HEK293 (cell line): ENCODE measurements around the gene FAM234B.

ENCODE experiments used
- CTCF ChIA-PET: fragments of 350-600 bp; formaldehyde crosslinking; extraction: SDS; loops from one replicate; lab custom pipeline; 2021; ENCODE audit warnings: antibody characterized with exemption; lab: Yijun Ruan, JAX
- POLR2A ChIA-PET: fragments of 300-600 bp; formaldehyde crosslinking; extraction: SDS; loops from one replicate; lab custom pipeline; 2020; ENCODE audit warnings: antibody characterized with exemption, inconsistent platforms; lab: Yijun Ruan, JAX
- H3K27ac ChIP-seq: fragments of 200-500 bp; sonication (Bioruptor generic); 2 replicates; pipeline ENCODE4 v1.5.1; 2014; ENCODE audit warnings: low read depth, low read length, control low read depth, inconsistent platforms; ENCODE audit errors: extremely low read depth
- H3K36me3 ChIP-seq, 2 experiments: fragments of 200-500 bp in 1 of 2; sonication (Bioruptor generic) in 1 of 2; 1 replicate in 1 of 2; 2 replicates in 1 of 2; pipeline ENCODE4 v1.5.1; 2014 to 2017; ENCODE audit warnings: inconsistent platforms in 2 of 2, low read length in 2 of 2; ENCODE audit not compliant: control insufficient read depth in 2 of 2, insufficient read depth in 1 of 2
- H3K4me1 ChIP-seq: fragments of 200-500 bp; sonication (Bioruptor generic); 2 replicates; pipeline ENCODE4 v1.5.1; 2014; ENCODE audit warnings: mild to moderate bottlenecking, low read length, inconsistent platforms; ENCODE audit not compliant: control insufficient read depth, insufficient read depth
- H3K4me3 ChIP-seq: 2 replicates; pipeline ENCODE4 v1.5.1; 2011; ENCODE audit warnings: low read depth, mild to moderate bottlenecking, control low read depth, low read length, moderate library complexity
- H3K9me3 ChIP-seq: fragments of 200-500 bp; sonication (Bioruptor generic); 2 replicates; pipeline ENCODE4 v1.5.1; 2014; ENCODE audit warnings: low read depth, low read length, inconsistent platforms; ENCODE audit not compliant: control insufficient read depth, insufficient read depth
- AEBP2 ChIP-seq: fragments of 450-650 bp; formaldehyde crosslinking; IDR thresholded peaks from 2 replicates; pipeline ENCODE4 v1.5.1; 2016; ENCODE audit warnings: missing biosample characterization, missing genetic modification characterization, borderline replicate concordance
- BCL6B ChIP-seq: fragments of 450-650 bp; formaldehyde crosslinking; IDR thresholded peaks from 2 replicates; pipeline ENCODE4 v1.5.1; 2017; ENCODE audit warnings: missing biosample characterization, missing genetic modification characterization
- EGR2 ChIP-seq: fragments of 450-650 bp; formaldehyde crosslinking; IDR thresholded peaks from 2 replicates; pipeline ENCODE4 v1.5.1; 2016; ENCODE audit warnings: low read depth, missing biosample characterization, missing genetic modification characterization
- ELK4 ChIP-seq: IDR thresholded peaks from 2 replicates; pipeline ENCODE4 v1.6.1; 2011; ENCODE audit warnings: mild to moderate bottlenecking, low read depth, low read length, borderline replicate concordance
- GLI2 ChIP-seq: fragments of 450-650 bp; formaldehyde crosslinking; IDR thresholded peaks from 2 replicates; pipeline ENCODE4; 2017; ENCODE audit warnings: missing biosample characterization, missing genetic modification characterization, low read depth, borderline replicate concordance
- KLF10 ChIP-seq: fragments of 450-650 bp; IDR thresholded peaks from 2 replicates; pipeline ENCODE4 v1.5.1; 2018; ENCODE audit warnings: missing biosample characterization, mild to moderate bottlenecking, missing genetic modification characterization
- SP2 ChIP-seq: fragments of 450-650 bp; formaldehyde crosslinking; IDR thresholded peaks from 2 replicates; pipeline ENCODE4 v1.5.1; 2016; ENCODE audit warnings: missing biosample characterization, missing genetic modification characterization
- SP3 ChIP-seq: fragments of 450-650 bp; formaldehyde crosslinking; IDR thresholded peaks from 2 replicates; pipeline ENCODE4 v1.5.1; 2016; ENCODE audit warnings: missing biosample characterization, missing genetic modification characterization
- ZNF132 ChIP-seq: fragments of 450-650 bp; formaldehyde crosslinking; IDR thresholded peaks from 2 replicates; pipeline ENCODE4 v1.5.1; 2017; ENCODE audit warnings: missing biosample characterization, missing genetic modification characterization, borderline replicate concordance
- ZNF2 ChIP-seq: fragments of 450-650 bp; formaldehyde crosslinking; IDR thresholded peaks from 2 replicates; pipeline ENCODE4 v1.5.1; 2016; ENCODE audit warnings: missing biosample characterization, missing genetic modification characterization
- ZNF221 ChIP-seq: fragments of 450-650 bp; formaldehyde crosslinking; IDR thresholded peaks from 2 replicates; pipeline ENCODE4 v1.5.1; 2017; ENCODE audit warnings: missing biosample characterization, missing genetic modification characterization, borderline replicate concordance
- ZNF37A ChIP-seq: fragments of 450-650 bp; IDR thresholded peaks from 2 replicates; pipeline ENCODE4 v1.5.1; 2018; ENCODE audit warnings: missing biosample characterization, missing genetic modification characterization
- ZNF391 ChIP-seq: fragments of 450-650 bp; formaldehyde crosslinking; IDR thresholded peaks from 2 replicates; pipeline ENCODE4 v1.5.1; 2016; ENCODE audit warnings: low read depth, missing biosample characterization, missing genetic modification characterization, borderline replicate concordance
- ZNF433 ChIP-seq: fragments of 450-650 bp; formaldehyde crosslinking; IDR thresholded peaks from 2 replicates; pipeline ENCODE4 v1.5.1; 2016; ENCODE audit warnings: missing biosample characterization, missing genetic modification characterization, low read depth
- ZNF701 ChIP-seq: fragments of 450-650 bp; formaldehyde crosslinking; IDR thresholded peaks from 2 replicates; pipeline ENCODE4 v1.5.1; 2016; ENCODE audit warnings: missing biosample characterization, missing genetic modification characterization
- ZNF791 ChIP-seq: fragments of 450-650 bp; formaldehyde crosslinking; IDR thresholded peaks from 2 replicates; pipeline ENCODE4 v1.5.1; 2016; ENCODE audit warnings: missing biosample characterization, missing genetic modification characterization
- ZNF792 ChIP-seq: fragments of 450-650 bp; formaldehyde crosslinking; IDR thresholded peaks from 2 replicates; pipeline ENCODE4 v1.5.1; 2016; ENCODE audit warnings: missing biosample characterization, missing genetic modification characterization
- TF ChIP-seq, protein P1 (sequence below): fragments of 450-650 bp; formaldehyde crosslinking; IDR thresholded peaks from 2 replicates; pipeline ENCODE4 v1.5.1; 2017; ENCODE audit warnings: missing biosample characterization, missing genetic modification characterization

Gene FAM234B

DNA sequence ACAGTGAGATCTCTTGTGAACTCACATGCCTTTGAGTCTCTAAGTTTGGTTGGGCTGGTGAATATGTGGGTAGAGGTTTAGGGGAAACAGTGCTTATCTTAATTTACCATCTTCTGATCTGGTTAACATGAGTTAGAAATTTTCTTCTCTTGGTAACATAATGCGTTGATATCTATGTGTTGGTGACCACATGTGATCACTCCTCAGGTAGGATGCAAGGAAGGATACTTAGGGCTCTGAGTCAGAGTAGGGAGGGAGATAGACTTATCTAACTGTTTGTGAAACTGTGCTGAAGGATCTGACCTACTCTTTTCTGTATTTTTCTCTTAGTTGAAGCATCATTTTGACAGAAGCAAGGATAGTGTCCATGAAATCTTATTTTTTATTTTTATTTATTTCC is 23.1 kb downstream of the FAM234B start:
- no peak overlapping the region for H3K4me3 ChIP-seq
- no peak overlapping the region for H3K27ac ChIP-seq
- CTCF ChIA-PET = no interaction called here
- POLR2A ChIA-PET = no interaction called here
- TF ChIP-seq BCL6B (tag by site-specific recombination) (no peak), EGR2 (no peak), ZNF701 (tag by site-specific recombination) (no peak), GLI2 (tag by site-specific recombination) (no peak), ELK4 (no peak), ZNF132 (tag by site-specific recombination) (no peak), KLF10 (tag by site-specific recombination) (no peak), ZNF792 (tag by site-specific recombination) (no peak)
- H3K36me3 ChIP-seq = peaks cover 3 to 71% of the 10 kb centered on the region in 2 experiments; a peak in 2 of 3 replicates
- H3K4me1 ChIP-seq = no peaks in the 10 kb centered on the region
- no peaks in the 10 kb centered on the region for H3K9me3 ChIP-seq

- TF ChIP-seq SP3 (tag by site-specific recombination) = no peak
- no peak for TF ChIP-seq SP2 (tag by site-specific recombination)
- no peak for TF ChIP-seq ZNF791
- no peak for TF ChIP-seq ZNF2 (tag by site-specific recombination)
- TF ChIP-seq, protein P1, sequence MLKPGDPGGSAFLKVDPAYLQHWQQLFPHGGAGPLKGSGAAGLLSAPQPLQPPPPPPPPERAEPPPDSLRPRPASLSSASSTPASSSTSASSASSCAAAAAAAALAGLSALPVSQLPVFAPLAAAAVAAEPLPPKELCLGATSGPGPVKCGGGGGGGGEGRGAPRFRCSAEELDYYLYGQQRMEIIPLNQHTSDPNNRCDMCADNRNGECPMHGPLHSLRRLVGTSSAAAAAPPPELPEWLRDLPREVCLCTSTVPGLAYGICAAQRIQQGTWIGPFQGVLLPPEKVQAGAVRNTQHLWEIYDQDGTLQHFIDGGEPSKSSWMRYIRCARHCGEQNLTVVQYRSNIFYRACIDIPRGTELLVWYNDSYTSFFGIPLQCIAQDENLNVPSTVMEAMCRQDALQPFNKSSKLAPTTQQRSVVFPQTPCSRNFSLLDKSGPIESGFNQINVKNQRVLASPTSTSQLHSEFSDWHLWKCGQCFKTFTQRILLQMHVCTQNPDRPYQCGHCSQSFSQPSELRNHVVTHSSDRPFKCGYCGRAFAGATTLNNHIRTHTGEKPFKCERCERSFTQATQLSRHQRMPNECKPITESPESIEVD (tag by site-specific recombination) = no peak
- TF ChIP-seq ZNF433 (tag by site-specific recombination) = no peak
- TF ChIP-seq ZNF391 (tag by site-specific recombination) = no peak
- Histone ChIP-seq H3K4me3 (no peak overlapping the region), H3K9me3 (no peaks in the 10 kb centered on the region), H3K36me3 (peaks cover 3 to 72% of the 10 kb centered on the region in 2 experiments; a peak in 2 of 3 replicates), H3K4me1 (no peaks in the 10 kb centered on the region), H3K27ac (no peak overlapping the region)
- POLR2A ChIA-PET = no interaction called here
- CTCF ChIA-PET = interaction anchor here (0.5 to 0.6 kb wide), 2 partner anchors 159 to 290 kb away, joined by 3 to 10 read pairs; no protein-coding TSS in a partner anchor
Observed at GRCh38 chr12:13069380-13069779, 25.2 kb downstream of the FAM234B start.

DNA sequence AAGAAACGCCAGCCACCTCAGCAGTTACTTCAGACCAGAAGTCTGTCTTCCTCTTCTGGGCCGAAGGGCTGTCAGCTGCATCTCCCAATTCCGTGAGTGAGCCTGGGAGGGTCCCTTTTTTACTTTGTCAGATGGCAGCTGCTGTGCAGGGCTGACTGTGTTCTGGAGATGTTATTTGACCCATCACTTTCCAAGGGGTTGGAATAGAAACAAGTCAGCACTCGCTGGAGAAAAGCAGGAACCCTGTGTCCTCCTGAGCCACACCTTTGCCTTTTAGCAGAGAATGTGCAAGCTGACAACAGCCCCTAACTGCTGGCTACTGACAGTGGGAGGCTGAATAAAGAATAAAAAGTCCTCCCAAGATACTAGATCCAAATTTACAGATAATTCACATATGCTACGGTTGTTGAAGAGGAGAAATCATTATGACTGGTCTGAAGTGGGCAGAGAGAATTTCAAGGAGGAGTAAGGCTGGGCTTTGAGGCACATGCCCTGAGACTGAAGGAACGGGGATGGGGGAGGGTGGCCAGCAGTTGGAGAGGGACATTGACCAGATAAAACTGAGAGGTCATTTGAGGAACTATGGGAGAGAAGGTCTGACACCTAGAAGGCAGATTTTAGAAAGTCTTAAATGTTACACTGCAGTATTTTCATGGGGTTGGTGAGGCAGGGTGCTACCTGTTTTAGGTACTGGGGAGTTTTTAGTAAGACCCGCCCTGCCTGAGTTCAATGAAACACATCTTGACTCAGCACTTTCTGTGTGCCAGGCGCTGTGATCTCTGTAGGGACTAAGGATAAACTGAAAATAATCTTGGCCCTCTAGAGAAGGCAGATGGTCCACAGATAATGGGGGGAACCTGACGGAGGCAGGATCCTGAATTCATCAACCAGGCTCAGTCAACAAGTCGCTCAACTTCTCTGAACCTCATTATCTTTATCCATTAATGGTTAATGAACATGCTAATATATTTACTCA is 27.4 kb downstream of the FAM234B start:
- POLR2A ChIA-PET = interaction anchor here (0.7 kb wide), 1 partner anchor 581 kb away, joined by 4 read pairs; no protein-coding TSS in a partner anchor
- no peak for TF ChIP-seq AEBP2
- no peak for TF ChIP-seq ZNF37A (tag by site-specific recombination)
- no peak for TF ChIP-seq ZNF221 (tag by site-specific recombination)
- TF ChIP-seq ZNF132 (tag by site-specific recombination) = no peak

More for the DNA sequence above, 27.4 kb downstream of the FAM234B start:
- H3K4me3 ChIP-seq = no peak overlapping the region
- H3K27ac ChIP-seq = no peak overlapping the region
- H3K9me3 ChIP-seq = no peaks in the 10 kb centered on the region
- no peaks in the 10 kb centered on the region for H3K4me1 ChIP-seq
- CTCF ChIA-PET = no interaction called here
- H3K36me3 ChIP-seq = peaks cover 3 to 75% of the 10 kb centered on the region in 2 experiments; a peak in 2 of 3 replicates
